Heart left ventricle (tissue), 16 donors: ENCODE measurements around the gene TNFSF18. TPM values are rescaled to one million over a fixed set of nuclear protein-coding genes. Genes with fewer than 3 reads are reported as not detected.

Experiments
- ATAC-seq, 4 donors: fragments of 200-7000 bp; cut with Tn5 transposase; one replicate each; pipeline ENCODE4 v1.9.1; 2020 to 2022; ENCODE audit warnings: moderate library complexity in 4 of 4, mild to moderate bottlenecking in 3 of 4, moderate number of reproducible peaks in 1 of 4
- DNase-seq, 5 donors: peaks; one replicate each; pipeline ENCODE4 v3.0.0-alpha.2; 2020
- H3K27ac ChIP-seq, 12 donors: fragments of 200-600 bp; sonication (generic) in 4 of 12; one replicate each; pipeline versions ENCODE4 v1.5.0 to v1.8.0; 2016 to 2022; ENCODE audit warnings: mild to moderate bottlenecking in 2 of 12
- H3K27me3 ChIP-seq, 9 donors: fragments of 200-600 bp; sonication (generic) in 2 of 9; one replicate each; pipeline versions ENCODE4 v1.5.1 to v1.8.0; 2016 to 2022; ENCODE audit warnings: mild to moderate bottlenecking in 3 of 9
- H3K36me3 ChIP-seq, 9 donors: fragments of 200-600 bp; sonication (generic) in 2 of 9; one replicate each; pipeline versions ENCODE4 v1.5.0 to v1.8.0; 2018 to 2022; ENCODE audit warnings: mild to moderate bottlenecking in 2 of 9
- H3K4me1 ChIP-seq, 12 donors: fragments of 200-600 bp; sonication (generic) in 4 of 12; one replicate each; pipeline versions ENCODE4 v1.5.0 to v1.8.0; 2016 to 2022; ENCODE audit warnings: mild to moderate bottlenecking in 3 of 12
- H3K4me3 ChIP-seq, 12 donors: fragments of 200-600 bp; sonication (generic) in 4 of 12; one replicate each; pipeline versions ENCODE4 v1.5.0 to v1.8.0; 2017 to 2022; ENCODE audit warnings: mild to moderate bottlenecking in 9 of 12, moderate library complexity in 4 of 12
- H3K9me3 ChIP-seq, 12 donors: fragments of 200-600 bp; sonication (generic) in 4 of 12; one replicate each; pipeline versions ENCODE4 v1.5.0 to v1.8.0; 2016 to 2022; ENCODE audit warnings: mild to moderate bottlenecking in 1 of 12
- POLR2A ChIP-seq, 2 donors: fragments of 450-650 bp; IDR thresholded peaks; one replicate each; pipeline ENCODE4 v1.6.1; 2017; ENCODE audit warnings: antibody characterized with exemption in 2 of 2, mild to moderate bottlenecking in 2 of 2, moderate library complexity in 2 of 2
- WGBS, 4 donors: extraction: QIAGEN DNeasy Blood & Tissue Kit in 2 of 4; methylation state at CpG; one replicate each; pipeline versions ENCODE4 v1.1.5 to v1.1.7; 2013 to 2018; 5-methylcytosine and 5-hydroxymethylcytosine counted together
- intact Hi-C, 10 donors: fragments of 100-400 bp; cut with DNase I; formaldehyde crosslinking; loops; one replicate each; pipeline versions ENCODE4 v1.11.1 to v1.14.2; 2022
- polyA plus RNA-seq, 2 donors: library from polyadenylated mRNA; stranded (reverse); fragments of 200-250 nt; gene quantifications; one replicate each; pipeline ENCODE4 v1.2.3, GENCODE V29; 2013
- total RNA-seq, 9 donors: library from RNA; depleted of rRNA in 2 of 9; stranded (reverse); fragments of >200 nt in 2 of 9; fragmentation: NEBNext Ultra II Directional in 3 of 9; extraction: Animal tissue kit (Norgen Biotek cat#: 25700) in 3 of 9; gene quantifications; one replicate each; pipeline versions ENCODE4 v1.1.0 to v1.2.4, GENCODE V29; 2016 to 2023
- TF ChIP-seq, protein P1 (sequence below), 12 donors: fragments of 200-600 bp; sonication (generic) in 4 of 12; IDR thresholded peaks; one replicate each; pipeline versions ENCODE4 v1.5.0 to v1.8.0; 2018 to 2022; ENCODE audit warnings: antibody characterized with exemption in 12 of 12, mild to moderate bottlenecking in 5 of 12
- donor health status: ischemic (EF 13 %, LVEDD 7.1; RV severe dilation, severe dysfunction).
- donor health status: healthy with polysubstance abuse.
- donor health status: DM: no; HTN: yes; CAD: no.
- donor health status: DM: no; HTN: no; CAD: no.
- donor health status: ischemic (EF 25% LVEDD 6.9; RV normal size, moderate dysfunction).
- donor health status: ischemic (EF 25% LVEDD 5.7; RV mildly dilated, moderate dysfunction).
- donor health status: healthy.
- donor health status: DM: yes; HTN: yes; CAD: no.
- donor health status: ischemic (EF 35%, LVEDD 5.7; RV mildly dilated, moderate dysfunction).
- donor health status: nonischemic (EF 11% LVEDD 7.7; RV severe dilation, severe dysfunction).
- donor health status: DM: yes; HTN: yes; CAD: no.
- donor health status: PGD.
- donor health status: ischemic (EF 29% LVEDD 5.4; RV normal size, mild dysfunction).
- donor health status: nonischemic (EF 23%, LVEDD 6.1; RV moderate dilation, normal function).

TNFSF18 gene
- total and polyA plus RNA-seq, 11 donors, result 0.08 to 0.29 (median 0.10) TPM; not detected in 7

DNA sequence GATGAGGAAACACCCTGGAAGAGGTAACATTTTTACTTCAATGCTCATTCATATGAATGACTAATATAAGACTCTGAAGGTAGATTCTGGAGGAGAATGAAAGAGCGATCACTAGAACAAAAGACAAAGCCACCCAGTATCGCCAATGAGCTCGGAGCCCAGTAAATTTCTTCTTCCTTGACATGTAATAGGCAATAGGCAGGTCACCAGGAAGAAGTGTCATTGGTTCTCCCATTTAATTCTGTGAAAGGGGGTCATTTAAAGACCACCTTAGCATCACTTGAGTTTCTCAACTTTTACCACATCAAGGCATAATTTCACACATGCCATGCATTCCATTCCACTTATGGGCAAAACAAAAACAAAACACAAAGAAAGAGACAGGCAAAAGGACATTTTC lies 7.9 kb downstream of the TNFSF18 start:
- intact Hi-C loops, result no loop called here
- no peak for ATAC-seq

GRCh38 chr1:173039626-173040025 lies 11.1 kb downstream of the TNFSF18 start:
- Histone ChIP-seq H3K27me3 (no peaks in the 10 kb centered on the region), H3K27ac (no peak overlapping the region), H3K9me3 (no peaks in the 10 kb centered on the region), H3K4me3 (no peak overlapping the region), H3K4me1 (peaks cover 0 to 8% (median 0%) of the 10 kb centered on the region in 12 donors), H3K36me3 (no peaks in the 10 kb centered on the region)
- DNase-seq (no peak), ATAC-seq (no peak)
- intact Hi-C loops, result no loop called here
- TF ChIP-seq, protein P1, sequence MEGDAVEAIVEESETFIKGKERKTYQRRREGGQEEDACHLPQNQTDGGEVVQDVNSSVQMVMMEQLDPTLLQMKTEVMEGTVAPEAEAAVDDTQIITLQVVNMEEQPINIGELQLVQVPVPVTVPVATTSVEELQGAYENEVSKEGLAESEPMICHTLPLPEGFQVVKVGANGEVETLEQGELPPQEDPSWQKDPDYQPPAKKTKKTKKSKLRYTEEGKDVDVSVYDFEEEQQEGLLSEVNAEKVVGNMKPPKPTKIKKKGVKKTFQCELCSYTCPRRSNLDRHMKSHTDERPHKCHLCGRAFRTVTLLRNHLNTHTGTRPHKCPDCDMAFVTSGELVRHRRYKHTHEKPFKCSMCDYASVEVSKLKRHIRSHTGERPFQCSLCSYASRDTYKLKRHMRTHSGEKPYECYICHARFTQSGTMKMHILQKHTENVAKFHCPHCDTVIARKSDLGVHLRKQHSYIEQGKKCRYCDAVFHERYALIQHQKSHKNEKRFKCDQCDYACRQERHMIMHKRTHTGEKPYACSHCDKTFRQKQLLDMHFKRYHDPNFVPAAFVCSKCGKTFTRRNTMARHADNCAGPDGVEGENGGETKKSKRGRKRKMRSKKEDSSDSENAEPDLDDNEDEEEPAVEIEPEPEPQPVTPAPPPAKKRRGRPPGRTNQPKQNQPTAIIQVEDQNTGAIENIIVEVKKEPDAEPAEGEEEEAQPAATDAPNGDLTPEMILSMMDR (IDR thresholded peaks at IDR 0.05), result no peak
- no peak for TF ChIP-seq POLR2A (IDR thresholded peaks at IDR 0.05)

More for the DNA sequence above, 7.9 kb downstream of the TNFSF18 start:
- no peaks in the 10 kb centered on the region for H3K9me3 ChIP-seq
- DNase-seq, result no peak
- TF ChIP-seq POLR2A (IDR thresholded peaks at IDR 0.05), result no peak
- TF ChIP-seq, protein P1 (IDR thresholded peaks at IDR 0.05), result no peak
- WGBS, 4 donors, result 89 to 95% (median 93%) methylated on average over 3 of the region's 3 CpGs
- peaks cover 0 to 8% (median 0%) of the 10 kb centered on the region in 12 donors for H3K4me1 ChIP-seq
- H3K36me3 ChIP-seq, result no peaks in the 10 kb centered on the region
- no peak overlapping the region for H3K4me3 ChIP-seq
- H3K27me3 ChIP-seq, result no peaks in the 10 kb centered on the region
- H3K27ac ChIP-seq, result no peak overlapping the region

- Histone ChIP-seq H3K9me3 (no peaks in the 10 kb centered on the region), H3K27ac (no peak overlapping the region), H3K4me1 (peaks cover 0 to 8% (median 0%) of the 10 kb centered on the region in 12 donors), H3K27me3 (no peaks in the 10 kb centered on the region), H3K4me3 (no peak overlapping the region), H3K36me3 (no peaks in the 10 kb centered on the region)
- intact Hi-C loops, result no loop called here
- ATAC-seq (no peak), DNase-seq (no peak)
- 82 to 86% (median 84%) methylated on average over 2 of the region's 2 CpGs for WGBS, 4 donors
- no peak for TF ChIP-seq POLR2A (IDR thresholded peaks at IDR 0.05)
- TF ChIP-seq, protein P1 (IDR thresholded peaks at IDR 0.05), result no peak
Measured at GRCh38 chr1:173038875-173039554, 11.7 kb downstream of the TNFSF18 start.

DNA sequence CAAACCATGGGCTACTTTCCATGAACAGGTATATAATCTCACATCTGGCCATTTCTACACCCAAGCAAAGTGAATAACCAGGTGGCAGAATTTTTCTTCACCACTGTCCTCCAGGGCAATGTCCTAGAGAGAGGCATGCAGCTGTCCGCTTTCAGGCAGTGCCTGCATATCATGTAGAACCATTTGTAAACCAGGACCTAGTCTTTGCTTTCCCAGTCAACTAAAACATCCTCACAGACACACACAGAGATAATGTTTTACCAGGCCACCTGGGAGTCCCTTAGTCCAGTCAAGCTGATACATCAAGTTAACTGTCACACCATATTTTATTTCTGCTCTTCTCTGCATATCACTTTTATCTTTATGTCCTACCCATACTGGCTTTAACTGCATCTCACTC lies 26.2 kb downstream of the TNFSF18 start:
- Histone ChIP-seq H3K9me3 (peaks cover 0 to 10% (median 0%) of the 10 kb centered on the region in 12 donors), H3K27ac (no peak overlapping the region), H3K27me3 (no peaks in the 10 kb centered on the region), H3K4me3 (no peak overlapping the region), H3K4me1 (peaks cover 0 to 8% (median 0%) of the 10 kb centered on the region in 12 donors), H3K36me3 (no peaks in the 10 kb centered on the region)
- ATAC-seq (no peak), DNase-seq (no peak)
- 88 to 96% (median 91%) methylated on average over 1 of the region's 1 CpG for WGBS, 4 donors
- TF ChIP-seq, protein P1 (IDR thresholded peaks at IDR 0.05), result no peak
- TF ChIP-seq POLR2A (IDR thresholded peaks at IDR 0.05), result no peak
- intact Hi-C loops, result no loop called here
